Gastroesophageal sphincter (tissue), 4 donors: ENCODE measurements around the gene ZNF681. TPM values are rescaled to one million over a fixed set of nuclear protein-coding genes. Genes with fewer than 3 reads are reported as not detected.

Experiments used
- ATAC-seq: fragments of 150-250 bp; one replicate; pipeline ENCODE4 v1.9.1; 2016; ENCODE audit warnings: mild to moderate bottlenecking, moderate library complexity
- H3K27ac ChIP-seq, 4 donors: fragments of 200-600 bp; sonication (generic) in 3 of 4; 1 replicate in 3 of 4; 2 replicates in 1 of 4; pipeline ENCODE4 v1.5.1; 2016 to 2019
- H3K27me3 ChIP-seq: fragments of 200-600 bp; sonication (generic); one replicate; pipeline ENCODE4 v1.5.1; 2019
- H3K36me3 ChIP-seq, 2 donors: fragments of 200-600 bp; sonication (generic); one replicate each; pipeline ENCODE4 v1.5.1; 2019; ENCODE audit warnings: control low read depth in 1 of 2
- H3K4me1 ChIP-seq, 3 donors: fragments of 200-600 bp; sonication (generic); 1 replicate in 2 of 3; 2 replicates in 1 of 3; pipeline ENCODE4 v1.5.1; 2016 to 2019; ENCODE audit warnings: control low read depth in 2 of 3
- H3K4me3 ChIP-seq, 2 donors: fragments of 200-600 bp; sonication (generic); one replicate each; pipeline ENCODE4 v1.5.1; 2019; ENCODE audit warnings: mild to moderate bottlenecking in 1 of 2, moderate library complexity in 1 of 2
- H3K9me3 ChIP-seq, 3 donors: fragments of 200-600 bp; sonication (generic); one replicate each; pipeline ENCODE4 v1.5.1; 2017 to 2019; ENCODE audit warnings: control low read depth in 2 of 3
- EP300 ChIP-seq: sonication (generic); formaldehyde crosslinking; IDR thresholded peaks from one replicate; pipeline ENCODE4 v1.6.1; 2017; ENCODE audit warnings: antibody characterized with exemption, mild to moderate bottlenecking
- POLR2A ChIP-seq, 2 donors: fragments of 450-650 bp; IDR thresholded peaks; one replicate each; pipeline ENCODE4 v1.6.1; 2017; ENCODE audit warnings: antibody characterized with exemption in 2 of 2, mild to moderate bottlenecking in 2 of 2, moderate library complexity in 1 of 2
- POLR2AphosphoS5 ChIP-seq: sonication (generic); formaldehyde crosslinking; IDR thresholded peaks from one replicate; pipeline ENCODE4 v1.6.1; 2017; ENCODE audit warnings: antibody characterized with exemption
- WGBS, 2 donors: methylation state at CpG; one replicate each; pipeline ENCODE4 v1.1.5; 2018; ENCODE audit warnings: low coverage in 1 of 2; 5-methylcytosine and 5-hydroxymethylcytosine counted together
- total RNA-seq, 4 donors: library from RNA; depleted of rRNA; stranded (reverse); fragments of >200 nt; gene quantifications; one replicate each; pipeline ENCODE4 v1.1.0, GENCODE V29; 2016
- TF ChIP-seq, protein P1 (sequence below), 4 experiments: fragments of 200-600 bp in 2 of 4; fragments of 450-650 bp in 2 of 4; sonication (generic) in 1 of 4; IDR thresholded peaks; one replicate each; pipeline ENCODE4 v1.5.1; 2017 to 2019; ENCODE audit warnings: antibody characterized with exemption in 4 of 4, mild to moderate bottlenecking in 2 of 4, moderate library complexity in 2 of 4

The ZNF681 gene
- total RNA-seq, 4 donors from 2014 or later, result 0.78 to 1.7 (median 0.92) TPM

DNA sequence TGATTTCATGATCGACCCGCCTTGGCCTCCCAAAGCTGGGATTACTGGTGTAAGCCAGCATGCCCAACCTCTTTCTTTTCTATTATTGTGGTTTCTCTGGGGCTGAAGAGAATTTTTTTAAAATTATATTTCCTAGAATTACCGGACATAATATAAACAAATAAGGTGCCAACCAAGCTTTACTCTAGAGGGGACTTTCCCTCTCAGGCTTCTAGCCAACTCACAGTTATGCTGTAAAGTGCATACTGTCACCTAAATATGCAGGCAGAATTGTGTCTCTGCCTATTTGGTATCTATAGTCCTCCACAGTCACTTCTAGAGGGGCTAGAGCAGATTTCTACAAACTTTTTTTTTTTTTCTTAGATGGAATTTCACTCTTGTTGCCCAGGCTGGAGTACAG lies 41.6 kb upstream of the ZNF681 start:
- no peak for TF ChIP-seq POLR2A (IDR thresholded peaks at IDR 0.05)
- no peak for TF ChIP-seq POLR2AphosphoS5
- TF ChIP-seq, protein P1, sequence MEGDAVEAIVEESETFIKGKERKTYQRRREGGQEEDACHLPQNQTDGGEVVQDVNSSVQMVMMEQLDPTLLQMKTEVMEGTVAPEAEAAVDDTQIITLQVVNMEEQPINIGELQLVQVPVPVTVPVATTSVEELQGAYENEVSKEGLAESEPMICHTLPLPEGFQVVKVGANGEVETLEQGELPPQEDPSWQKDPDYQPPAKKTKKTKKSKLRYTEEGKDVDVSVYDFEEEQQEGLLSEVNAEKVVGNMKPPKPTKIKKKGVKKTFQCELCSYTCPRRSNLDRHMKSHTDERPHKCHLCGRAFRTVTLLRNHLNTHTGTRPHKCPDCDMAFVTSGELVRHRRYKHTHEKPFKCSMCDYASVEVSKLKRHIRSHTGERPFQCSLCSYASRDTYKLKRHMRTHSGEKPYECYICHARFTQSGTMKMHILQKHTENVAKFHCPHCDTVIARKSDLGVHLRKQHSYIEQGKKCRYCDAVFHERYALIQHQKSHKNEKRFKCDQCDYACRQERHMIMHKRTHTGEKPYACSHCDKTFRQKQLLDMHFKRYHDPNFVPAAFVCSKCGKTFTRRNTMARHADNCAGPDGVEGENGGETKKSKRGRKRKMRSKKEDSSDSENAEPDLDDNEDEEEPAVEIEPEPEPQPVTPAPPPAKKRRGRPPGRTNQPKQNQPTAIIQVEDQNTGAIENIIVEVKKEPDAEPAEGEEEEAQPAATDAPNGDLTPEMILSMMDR (IDR thresholded peaks at IDR 0.05), result no peak
- no peak for TF ChIP-seq EP300
- 38 to 60% methylated on average over 1 to 3 of the region's 3 CpGs for WGBS, 2 donors
- no peaks in the 10 kb centered on the region for H3K4me1 ChIP-seq
- ATAC-seq, result no peak
- peaks cover 0 to 7% (median 0%) of the 10 kb centered on the region in 3 donors for H3K9me3 ChIP-seq
- H3K36me3 ChIP-seq, result no peaks in the 10 kb centered on the region
- H3K4me3 ChIP-seq, result no peak overlapping the region
- no peaks in the 10 kb centered on the region for H3K27me3 ChIP-seq
- no peak overlapping the region for H3K27ac ChIP-seq

DNA sequence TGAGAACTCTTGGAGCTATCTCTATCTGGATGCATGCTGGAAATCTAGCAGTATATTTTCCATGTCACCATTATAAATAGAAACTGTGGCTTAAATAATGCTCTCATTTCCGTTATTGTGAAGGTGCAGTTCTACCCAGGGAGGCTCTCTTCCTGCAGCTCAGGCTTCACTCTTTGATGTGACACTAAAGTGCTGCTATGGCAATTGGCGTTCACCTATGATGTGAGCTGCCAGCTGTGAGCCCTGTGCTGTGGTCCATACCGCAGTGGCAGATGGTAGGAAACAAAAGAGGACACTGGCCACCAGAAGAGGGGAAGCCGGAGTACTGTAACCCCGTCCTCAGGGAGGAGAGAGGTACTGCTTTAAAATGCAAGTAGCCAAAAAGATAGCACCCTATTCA lies 40.6 kb upstream of the ZNF681 start:
- H3K27me3 ChIP-seq, result no peaks in the 10 kb centered on the region
- no peaks in the 10 kb centered on the region for H3K4me1 ChIP-seq
- no peak for ATAC-seq
- no peaks in the 10 kb centered on the region for H3K36me3 ChIP-seq
- peaks cover 0 to 9% (median 0%) of the 10 kb centered on the region in 3 donors for H3K9me3 ChIP-seq
- no peak overlapping the region for H3K27ac ChIP-seq
- WGBS, 2 donors, result 50% methylated on average over 1 of the region's 5 CpGs
- TF ChIP-seq POLR2A (IDR thresholded peaks at IDR 0.05) (no peak), POLR2AphosphoS5 (no peak), EP300 (no peak)
- TF ChIP-seq, protein P1 (IDR thresholded peaks at IDR 0.05), result no peak
- no peak overlapping the region for H3K4me3 ChIP-seq

DNA sequence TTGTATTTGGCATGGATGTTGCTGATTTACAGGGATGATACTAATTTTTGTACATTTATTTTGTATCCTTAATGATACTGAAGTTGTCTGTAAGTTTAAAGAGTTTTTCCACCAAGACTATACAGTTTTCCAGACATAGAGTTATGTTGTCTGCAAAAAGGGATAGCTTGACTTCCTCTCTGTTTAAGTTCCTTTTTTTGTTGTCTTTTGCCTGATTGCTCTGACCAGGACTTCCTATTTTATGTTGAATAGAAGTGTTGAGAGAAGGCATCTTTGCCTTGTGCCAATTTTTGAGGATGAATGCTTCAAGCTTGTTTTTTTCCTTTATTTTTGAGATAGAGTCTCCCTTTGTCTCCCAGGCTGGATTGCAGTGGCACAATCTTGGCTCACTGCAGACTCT lies 36.8 kb upstream of the ZNF681 start:
- TF ChIP-seq POLR2AphosphoS5 (no peak), POLR2A (IDR thresholded peaks at IDR 0.05) (no peak), EP300 (no peak)
- TF ChIP-seq, protein P1 (IDR thresholded peaks at IDR 0.05), result no peak
- ATAC-seq, result no peak
- H3K4me3 ChIP-seq, result no peak overlapping the region
- no peaks in the 10 kb centered on the region for H3K4me1 ChIP-seq
- H3K27me3 ChIP-seq, result no peaks in the 10 kb centered on the region
- H3K27ac ChIP-seq, result no peak overlapping the region
- H3K36me3 ChIP-seq, result no peaks in the 10 kb centered on the region
- H3K9me3 ChIP-seq, result peaks cover 0 to 9% (median 0%) of the 10 kb centered on the region in 3 donors

DNA sequence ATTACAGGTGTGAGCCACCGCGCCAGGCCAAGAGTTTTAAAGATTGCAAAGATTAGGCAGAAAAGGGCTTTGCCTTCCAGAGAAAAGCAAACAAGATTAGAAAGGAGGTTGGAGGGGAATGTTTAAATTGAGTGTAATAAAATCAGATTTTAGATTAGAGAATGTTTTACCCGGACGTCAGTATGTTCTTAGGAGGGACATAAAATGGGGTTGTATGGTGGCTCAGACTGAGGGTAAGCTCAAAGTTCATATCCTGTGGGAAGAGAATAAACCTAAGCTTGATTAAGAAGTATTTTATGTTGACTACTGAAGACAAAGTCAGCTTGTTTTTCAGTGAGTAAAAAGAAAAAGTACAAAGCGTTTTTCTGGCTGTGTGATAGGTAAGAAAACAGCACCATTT lies 34.1 kb upstream of the ZNF681 start:
- H3K27ac ChIP-seq, result no peak overlapping the region
- no peaks in the 10 kb centered on the region for H3K27me3 ChIP-seq
- no peaks in the 10 kb centered on the region for H3K36me3 ChIP-seq
- no peak overlapping the region for H3K4me3 ChIP-seq
- ATAC-seq, result no peak
- peaks cover 0 to 9% (median 0%) of the 10 kb centered on the region in 3 donors for H3K9me3 ChIP-seq
- H3K4me1 ChIP-seq, result no peaks in the 10 kb centered on the region
- TF ChIP-seq POLR2A (IDR thresholded peaks at IDR 0.05), result no peak
- TF ChIP-seq, protein P1 (IDR thresholded peaks at IDR 0.05), result no peak
- TF ChIP-seq EP300, result no peak
- no peak for TF ChIP-seq POLR2AphosphoS5
- 93 to 94% methylated on average over 3 to 5 of the region's 5 CpGs for WGBS, 2 donors

DNA sequence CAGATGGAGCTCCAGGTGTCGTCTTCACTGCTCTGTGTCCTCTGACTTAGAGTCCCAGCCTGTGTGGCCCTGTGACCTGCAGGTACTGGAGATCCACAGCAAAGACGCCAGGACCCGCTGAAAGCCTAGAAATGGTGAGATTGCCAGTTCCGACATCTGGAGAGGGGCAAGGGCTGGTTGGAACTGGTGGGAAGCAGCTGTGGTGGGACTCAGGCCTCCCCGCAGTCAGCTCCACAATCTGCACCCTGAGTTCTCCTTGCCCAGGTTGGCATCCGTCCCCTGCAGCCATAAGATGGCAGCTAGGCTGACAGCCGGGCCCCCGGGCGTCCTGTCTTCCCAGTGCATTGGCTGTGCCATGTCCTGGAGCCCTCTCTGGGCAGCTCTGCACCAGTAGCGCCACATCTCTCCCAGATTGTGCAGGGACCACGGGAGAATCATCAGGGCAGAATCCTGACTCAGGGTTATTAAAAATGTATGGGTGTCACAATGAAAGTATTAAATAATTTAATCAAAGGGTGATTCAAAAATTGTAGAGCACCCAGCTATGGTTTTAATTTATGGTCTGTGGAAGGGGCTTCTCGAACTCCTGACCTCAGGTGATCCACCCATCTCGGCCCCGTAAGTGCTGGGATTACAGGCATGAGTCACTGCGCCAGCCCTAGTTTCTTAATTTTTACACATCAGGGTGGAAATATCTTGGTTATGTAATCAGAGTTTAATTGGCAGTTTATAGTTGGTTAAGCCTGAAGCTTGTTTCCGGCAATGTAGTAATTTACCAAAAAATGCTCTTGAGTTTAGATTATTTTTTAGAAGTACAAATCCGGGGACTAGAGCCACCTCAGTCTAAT lies 32.2 kb upstream of the ZNF681 start:
- Histone ChIP-seq H3K27ac (no peak overlapping the region), H3K9me3 (peaks cover 0 to 8% (median 0%) of the 10 kb centered on the region in 3 donors), H3K4me3 (no peak overlapping the region), H3K4me1 (no peaks in the 10 kb centered on the region), H3K36me3 (no peaks in the 10 kb centered on the region), H3K27me3 (no peaks in the 10 kb centered on the region)
- ATAC-seq, result no peak
- WGBS, 2 donors, result 78 to 93% methylated on average over 10 to 11 of the region's 17 CpGs
- TF ChIP-seq, protein P1 (IDR thresholded peaks at IDR 0.05), result no peak
- TF ChIP-seq POLR2AphosphoS5 (no peak), EP300 (no peak), POLR2A (IDR thresholded peaks at IDR 0.05) (no peak)
